Progenitor cell of endocrine pancreas (in vitro differentiated cells): ENCODE measurements around the gene KLHL18. TPM values are rescaled to one million over a fixed set of nuclear protein-coding genes. Genes with fewer than 3 reads are reported as not detected.
"Not testable (repeated sequence)": the region's sequence is repeated elsewhere in the genome, so short reads cannot be mapped to it uniquely, and the experiment has no call there.

Source experiments
- DNase-seq: peaks from one replicate; pipeline ENCODE4 v3.0.0; 2021; ENCODE audit warnings: low spot score; ENCODE audit not compliant: unreplicated experiment
- H3K27ac Mint-ChIP-seq: 2 replicates; pipeline ENCODE4 v1.8.0; 2021; ENCODE audit warnings: mild to moderate bottlenecking, moderate library complexity, mixed read lengths
- H3K27me3 Mint-ChIP-seq: 2 replicates; pipeline ENCODE4 v1.8.0; 2021; ENCODE audit warnings: mixed read lengths
- H3K36me3 Mint-ChIP-seq: 2 replicates; pipeline ENCODE4 v1.8.0; 2022; ENCODE audit warnings: mixed read lengths; ENCODE audit not compliant: insufficient read depth
- H3K4me1 Mint-ChIP-seq: 2 replicates; pipeline ENCODE4 v1.8.0; 2021; ENCODE audit warnings: low read depth, mixed read lengths
- H3K4me3 Mint-ChIP-seq: 2 replicates; pipeline ENCODE4 v1.8.0; 2021; ENCODE audit warnings: low read depth, mild to moderate bottlenecking, moderate library complexity, mixed read lengths
- H3K9me3 Mint-ChIP-seq: 2 replicates; pipeline ENCODE4 v1.8.0; 2021; ENCODE audit warnings: low read depth, mixed read lengths
- total RNA-seq: library from RNA; stranded (reverse); gene quantifications from 2 replicates; pipeline ENCODE4 v1.2.1, GENCODE V29; 2021
- TF ChIP-seq, protein P1 (sequence below): fragments of 200-600 bp; sonication (generic); IDR thresholded peaks from one replicate; pipeline ENCODE4 v1.5.0; 2021; ENCODE audit warnings: antibody characterized with exemption, mild to moderate bottlenecking; ENCODE audit not compliant: unreplicated experiment

Gene KLHL18
- total RNA-seq, 1 donor from 2014 or later = 33.6 TPM

GRCh38 chr3:47310391-47310790, 27.6 kb downstream of the KLHL18 start:
- Mint-ChIP-seq H3K27me3 (no peaks in the 10 kb centered on the region), H3K4me3 (no peak overlapping the region), H3K27ac (no peak overlapping the region), H3K36me3 (peaks cover 22% of the 10 kb centered on the region), H3K4me1 (no peaks in the 10 kb centered on the region), H3K9me3 (peaks cover 7% of the 10 kb centered on the region)
- no peak for DNase-seq
- TF ChIP-seq, protein P1, sequence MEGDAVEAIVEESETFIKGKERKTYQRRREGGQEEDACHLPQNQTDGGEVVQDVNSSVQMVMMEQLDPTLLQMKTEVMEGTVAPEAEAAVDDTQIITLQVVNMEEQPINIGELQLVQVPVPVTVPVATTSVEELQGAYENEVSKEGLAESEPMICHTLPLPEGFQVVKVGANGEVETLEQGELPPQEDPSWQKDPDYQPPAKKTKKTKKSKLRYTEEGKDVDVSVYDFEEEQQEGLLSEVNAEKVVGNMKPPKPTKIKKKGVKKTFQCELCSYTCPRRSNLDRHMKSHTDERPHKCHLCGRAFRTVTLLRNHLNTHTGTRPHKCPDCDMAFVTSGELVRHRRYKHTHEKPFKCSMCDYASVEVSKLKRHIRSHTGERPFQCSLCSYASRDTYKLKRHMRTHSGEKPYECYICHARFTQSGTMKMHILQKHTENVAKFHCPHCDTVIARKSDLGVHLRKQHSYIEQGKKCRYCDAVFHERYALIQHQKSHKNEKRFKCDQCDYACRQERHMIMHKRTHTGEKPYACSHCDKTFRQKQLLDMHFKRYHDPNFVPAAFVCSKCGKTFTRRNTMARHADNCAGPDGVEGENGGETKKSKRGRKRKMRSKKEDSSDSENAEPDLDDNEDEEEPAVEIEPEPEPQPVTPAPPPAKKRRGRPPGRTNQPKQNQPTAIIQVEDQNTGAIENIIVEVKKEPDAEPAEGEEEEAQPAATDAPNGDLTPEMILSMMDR = no peak

DNA sequence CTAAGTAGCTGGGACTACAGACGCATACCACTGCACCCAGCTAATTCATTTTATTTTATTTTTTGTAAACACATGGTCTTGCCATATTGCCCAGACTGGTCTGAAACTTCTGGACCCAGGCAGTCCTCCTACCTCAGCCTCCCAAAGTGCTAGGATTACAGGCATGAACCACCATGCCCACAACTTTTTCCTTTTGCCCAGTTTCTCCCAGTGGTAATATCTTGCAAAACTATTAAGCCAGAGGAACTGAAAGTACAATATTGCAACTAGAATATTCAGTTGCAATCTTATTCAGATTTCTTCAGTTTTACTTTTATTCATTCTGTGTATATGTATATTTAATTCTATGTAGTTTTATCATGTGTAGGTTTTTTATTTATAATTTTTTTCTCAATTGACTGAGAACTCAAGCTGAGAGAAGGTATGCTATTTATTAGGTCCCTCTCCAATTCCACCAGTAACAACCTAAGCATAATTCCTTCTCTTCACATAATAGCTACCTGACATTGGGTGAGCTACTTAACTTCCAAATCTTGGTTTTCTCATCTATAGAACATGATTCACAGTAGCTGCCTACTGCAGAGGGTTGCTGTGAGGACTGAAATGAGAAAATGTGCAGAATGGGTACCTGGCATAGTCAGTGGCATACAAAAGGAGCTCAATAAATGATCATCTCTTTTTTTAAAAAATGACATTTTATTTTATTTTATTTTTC, 30.8 kb downstream of the KLHL18 start:
- no peak for DNase-seq
- no peaks in the 10 kb centered on the region for H3K4me1 Mint-ChIP-seq
- peaks cover 7% of the 10 kb centered on the region for H3K9me3 Mint-ChIP-seq
- no peak overlapping the region for H3K27ac Mint-ChIP-seq
- no peak overlapping the region for H3K4me3 Mint-ChIP-seq
- no peaks in the 10 kb centered on the region for H3K27me3 Mint-ChIP-seq
- peaks cover 14% of the 10 kb centered on the region for H3K36me3 Mint-ChIP-seq
- TF ChIP-seq, protein P1 = no peak

GRCh38 chr3:47314056-47314764, 31.5 kb downstream of the KLHL18 start:
- H3K4me1 Mint-ChIP-seq = no peaks in the 10 kb centered on the region
- no peak overlapping the region for H3K4me3 Mint-ChIP-seq
- DNase-seq = no peak
- H3K9me3 Mint-ChIP-seq = peaks cover 7% of the 10 kb centered on the region
- no peak overlapping the region for H3K27ac Mint-ChIP-seq
- TF ChIP-seq, protein P1 = no peak
- no peaks in the 10 kb centered on the region for H3K27me3 Mint-ChIP-seq
- peaks cover 10% of the 10 kb centered on the region for H3K36me3 Mint-ChIP-seq

DNA sequence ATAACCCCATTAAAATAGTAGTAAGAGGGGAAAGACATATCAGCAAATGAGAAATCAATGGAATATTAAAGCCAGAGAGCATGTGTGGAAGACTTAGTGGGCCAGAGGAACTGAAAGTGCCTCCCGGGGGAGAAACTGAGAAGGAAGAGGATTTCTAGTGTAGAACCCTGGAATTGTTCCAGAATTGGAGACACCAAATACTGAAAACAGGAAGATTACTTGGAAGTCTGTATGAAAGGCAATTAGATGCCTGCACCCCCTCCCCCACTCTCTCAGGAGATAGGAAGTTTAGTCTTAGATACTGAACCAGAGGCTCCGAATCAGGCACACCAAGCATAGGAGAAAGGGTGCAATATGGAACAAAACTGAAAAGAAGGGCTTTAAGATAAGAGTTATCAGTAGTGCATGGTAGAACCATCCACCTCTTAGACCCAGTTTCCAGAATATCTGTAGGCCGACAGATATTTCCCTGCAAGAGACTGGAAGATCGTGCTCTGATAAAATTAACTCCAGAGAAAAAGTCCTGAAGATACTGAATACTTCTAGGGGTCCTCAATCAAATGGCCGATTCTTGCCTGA, 32.4 kb downstream of the KLHL18 start:
- no peaks in the 10 kb centered on the region for H3K27me3 Mint-ChIP-seq
- no peaks in the 10 kb centered on the region for H3K4me1 Mint-ChIP-seq
- TF ChIP-seq, protein P1 = no peak
- H3K27ac Mint-ChIP-seq = no peak overlapping the region
- DNase-seq = no peak
- H3K36me3 Mint-ChIP-seq = peaks cover 7% of the 10 kb centered on the region
- H3K9me3 Mint-ChIP-seq = peaks cover 5% of the 10 kb centered on the region
- H3K4me3 Mint-ChIP-seq = no peak overlapping the region

DNA sequence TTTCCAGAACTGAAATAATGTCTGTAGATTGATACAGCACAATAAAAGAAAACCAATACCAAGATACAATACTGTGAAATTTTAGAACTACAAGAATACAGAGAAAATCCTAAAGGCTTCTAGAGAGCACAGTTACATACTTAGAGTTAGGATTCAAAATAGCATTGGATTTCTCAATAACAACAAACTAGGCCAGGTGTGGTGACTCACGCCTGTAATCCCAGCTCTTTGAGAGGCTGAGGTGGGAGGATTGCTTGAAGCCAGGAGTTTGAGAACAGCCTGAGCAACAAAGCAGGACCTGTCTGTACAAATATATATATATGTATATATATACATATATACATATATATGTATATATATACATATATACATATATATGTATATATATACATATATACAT, 33.4 kb downstream of the KLHL18 start:
- not testable (repeated sequence) for H3K4me3 Mint-ChIP-seq, H3K4me1 Mint-ChIP-seq

More for the DNA sequence above, 33.4 kb downstream of the KLHL18 start:
- not testable (repeated sequence) for H3K27me3 Mint-ChIP-seq, DNase-seq, H3K36me3 Mint-ChIP-seq, H3K9me3 Mint-ChIP-seq, H3K27ac Mint-ChIP-seq
